ENCODE results near the gene PPP2R2C. TPM values are rescaled to one million over a fixed set of nuclear protein-coding genes. Genes with fewer than 3 reads are reported as not detected.

Gene PPP2R2C
- total RNA-seq, 1 experiment from 2014 or later: not detected

- POLR2A ChIA-PET (ENCODE audit: low non-redundant PET): no interaction called here
- H3K36me3 ChIP-seq (ENCODE audit: insufficient read depth, low read length, poor library complexity, severe bottlenecking): no peaks in the 10 kb centered on the region
- BruUV-seq (replicated peaks): no TSS peak
- CTCF ChIA-PET: no interaction called here
- intact Hi-C loops (cut with micrococcal nuclease; ENCODE audit: unreplicated experiment): no loop called here
- H3K27me3 ChIP-seq (replicated peaks; ENCODE audit: insufficient read depth, low read depth, low read length, poor library complexity): peaks cover 12% of the 10 kb centered on the region
- H3K27ac ChIP-seq (ENCODE audit: low read depth, low read length, poor library complexity, severe bottlenecking): no peak overlapping the region
- no peak for DNase-seq (ENCODE audit: low spot score)
- H3K9me3 ChIP-seq (ENCODE audit: low read depth, low read length, poor library complexity, severe bottlenecking): no peaks in the 10 kb centered on the region
- H3K4me3 ChIP-seq (ENCODE audit: low read depth, low read length, poor library complexity, severe bottlenecking): no peak overlapping the region
- TF ChIP-seq CTCF (conservative IDR thresholded peaks at IDR 0.05; ENCODE audit: low read depth, low read length): no peak
- no peak for TF ChIP-seq EZH2 (IDR thresholded peaks at IDR 0.05; ENCODE audit: borderline replicate concordance, low read depth, low read length, poor library complexity, severe bottlenecking)
- H3K4me1 ChIP-seq (ENCODE audit: insufficient read depth, low read length, poor library complexity, severe bottlenecking): no peaks in the 10 kb centered on the region
Observed at GRCh38 chr4:6410068-6410467, 62.3 kb downstream of the PPP2R2C start.

GRCh38 chr4:6409381-6409780, 63.0 kb downstream of the PPP2R2C start:
- CTCF ChIA-PET: no interaction called here
- POLR2A ChIA-PET (ENCODE audit: low non-redundant PET): no interaction called here
- Histone ChIP-seq H3K27me3 (replicated peaks; ENCODE audit: insufficient read depth, low read depth, low read length, poor library complexity) (peaks cover 19% of the 10 kb centered on the region), H3K27ac (ENCODE audit: low read depth, low read length, poor library complexity, severe bottlenecking) (no peak overlapping the region), H3K4me1 (ENCODE audit: insufficient read depth, low read length, poor library complexity, severe bottlenecking) (no peaks in the 10 kb centered on the region), H3K36me3 (ENCODE audit: insufficient read depth, low read length, poor library complexity, severe bottlenecking) (no peaks in the 10 kb centered on the region), H3K9me3 (ENCODE audit: low read depth, low read length, poor library complexity, severe bottlenecking) (no peaks in the 10 kb centered on the region), H3K4me3 (ENCODE audit: low read depth, low read length, poor library complexity, severe bottlenecking) (no peak overlapping the region)
- no peak for DNase-seq (ENCODE audit: low spot score)
- TF ChIP-seq CTCF (conservative IDR thresholded peaks at IDR 0.05; ENCODE audit: low read depth, low read length) (no peak), EZH2 (IDR thresholded peaks at IDR 0.05; ENCODE audit: borderline replicate concordance, low read depth, low read length, poor library complexity, severe bottlenecking) (no peak)
- intact Hi-C loops (cut with micrococcal nuclease; ENCODE audit: unreplicated experiment): no loop called here
- no TSS peak for BruUV-seq (replicated peaks)

GRCh38 chr4:6408263-6408662, 64.2 kb downstream of the PPP2R2C start:
- CTCF ChIA-PET: no interaction called here
- no peak overlapping the region for H3K4me3 ChIP-seq (ENCODE audit: low read depth, low read length, poor library complexity, severe bottlenecking)
- H3K4me1 ChIP-seq (ENCODE audit: insufficient read depth, low read length, poor library complexity, severe bottlenecking): no peaks in the 10 kb centered on the region
- POLR2A ChIA-PET (ENCODE audit: low non-redundant PET): no interaction called here
- intact Hi-C loops (cut with micrococcal nuclease; ENCODE audit: unreplicated experiment): no loop called here
- H3K9me3 ChIP-seq (ENCODE audit: low read depth, low read length, poor library complexity, severe bottlenecking): no peaks in the 10 kb centered on the region
- no peak overlapping the region for H3K27ac ChIP-seq (ENCODE audit: low read depth, low read length, poor library complexity, severe bottlenecking)
- no TSS peak for BruUV-seq (replicated peaks)
- DNase-seq (ENCODE audit: low spot score): peak; percentile 23
- peaks cover 29% of the 10 kb centered on the region for H3K27me3 ChIP-seq (replicated peaks; ENCODE audit: insufficient read depth, low read depth, low read length, poor library complexity)
- no peak for TF ChIP-seq CTCF (conservative IDR thresholded peaks at IDR 0.05; ENCODE audit: low read depth, low read length)
- TF ChIP-seq EZH2 (IDR thresholded peaks at IDR 0.05; ENCODE audit: borderline replicate concordance, low read depth, low read length, poor library complexity, severe bottlenecking): no peak
- no peaks in the 10 kb centered on the region for H3K36me3 ChIP-seq (ENCODE audit: insufficient read depth, low read length, poor library complexity, severe bottlenecking)
